HL-60 (cell line): ENCODE measurements around the gene RPL10A.

Experiments used
- DNase-seq, 2 experiments: peaks; one replicate each; pipeline ENCODE4 v3.0.0-alpha.2; 2010 to 2020; ENCODE audit warnings: low read depth in 1 of 2, low spot score in 1 of 2
- H3K27ac ChIP-seq: fragments of 250-450 bp; sonication (Bioruptor Pico); replicated peaks from 2 replicates; pipeline ENCODE4 v1.5.1; 2020; ENCODE audit warnings: mild to moderate bottlenecking, moderate library complexity
- H3K27me3 ChIP-seq: fragments of 250-450 bp; sonication (Bioruptor Pico); 2 replicates; pipeline ENCODE4 v1.5.1; 2021; ENCODE audit warnings: mild to moderate bottlenecking, moderate library complexity; ENCODE audit not compliant: insufficient read depth, poor library complexity, severe bottlenecking
- H3K4me3 ChIP-seq: replicated peaks from 2 replicates; pipeline ENCODE4 v1.5.1; 2011; ENCODE audit warnings: mild to moderate bottlenecking, control low read depth, low read length; ENCODE audit not compliant: insufficient read depth
- CTCF ChIP-seq: IDR thresholded peaks from one replicate; pipeline ENCODE4 v1.5.1; 2011; ENCODE audit warnings: low read length, control low read depth, inconsistent platforms; ENCODE audit not compliant: insufficient read depth
- GABPA ChIP-seq: IDR thresholded peaks from 2 replicates; pipeline ENCODE4 v1.6.1; 2012; ENCODE audit warnings: low read depth
- POLR2AphosphoS5 ChIP-seq: IDR thresholded peaks from 2 replicates; pipeline ENCODE4 v1.6.1; 2012; ENCODE audit warnings: low read depth
- REST ChIP-seq: IDR thresholded peaks from 2 replicates; pipeline ENCODE4 v1.6.1; 2012; ENCODE audit warnings: low read depth; ENCODE audit not compliant: insufficient replicate concordance
- SPI1 ChIP-seq: IDR thresholded peaks from 2 replicates; pipeline ENCODE4 v1.6.1; 2012; ENCODE audit warnings: low read depth, mild to moderate bottlenecking, borderline replicate concordance

RPL10A gene

GRCh38 chr6:35441642-35442041 lies 26.6 kb upstream of the RPL10A start:
- H3K27ac ChIP-seq = no peak overlapping the region
- no peaks in the 10 kb centered on the region for H3K27me3 ChIP-seq
- no peak for DNase-seq
- H3K4me3 ChIP-seq = no peak overlapping the region
- no peak for TF ChIP-seq SPI1
- no peak for TF ChIP-seq POLR2AphosphoS5
- TF ChIP-seq CTCF = no peak
- TF ChIP-seq GABPA = no peak
- TF ChIP-seq REST = no peak

GRCh38 chr6:35442693-35443092 lies 25.5 kb upstream of the RPL10A start:
- Histone ChIP-seq H3K27me3 (no peaks in the 10 kb centered on the region), H3K4me3 (no peak overlapping the region), H3K27ac (no peak overlapping the region)
- no peak for DNase-seq
- no peak for TF ChIP-seq SPI1
- no peak for TF ChIP-seq POLR2AphosphoS5
- TF ChIP-seq GABPA = no peak
- no peak for TF ChIP-seq CTCF
- no peak for TF ChIP-seq REST

GRCh38 chr6:35443341-35444030 lies 24.7 kb upstream of the RPL10A start:
- DNase-seq = no peak
- H3K4me3 ChIP-seq = no peak overlapping the region
- H3K27me3 ChIP-seq = no peaks in the 10 kb centered on the region
- no peak overlapping the region for H3K27ac ChIP-seq
- TF ChIP-seq SPI1 (no peak), REST (no peak), GABPA (no peak), CTCF (no peak), POLR2AphosphoS5 (no peak)
